GM19238 (cell line): ENCODE data around the gene DAB1.
"Not testable (repeated sequence)": the region's sequence is repeated elsewhere in the genome, so short reads cannot be mapped to it uniquely, and the experiment has no call there.

ENCODE experiments used
- DNase-seq: peaks from one replicate; pipeline ENCODE4 v3.0.0; 2011; ENCODE audit warnings: low spot score; ENCODE audit not compliant: insufficient read length

DAB1 gene

DNA sequence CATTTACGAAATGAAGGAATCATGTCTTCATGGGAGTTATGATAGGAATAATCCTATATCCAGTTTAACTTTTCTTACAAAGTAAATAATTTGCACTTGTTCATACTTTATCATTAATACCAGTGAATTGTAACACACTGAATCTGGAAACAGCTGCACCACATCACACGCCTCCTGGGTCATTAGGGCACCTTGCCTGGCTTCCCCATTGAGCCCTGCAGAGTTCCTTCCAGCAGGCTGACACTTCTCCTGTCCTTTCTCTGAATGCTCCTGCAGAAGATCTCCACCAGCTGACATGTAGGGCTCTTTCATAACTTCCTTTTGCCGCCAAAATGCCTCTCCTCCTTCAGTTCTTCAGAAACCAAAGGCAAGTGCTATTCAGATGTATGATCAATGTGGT lies 201.1 kb downstream of the DAB1 start:
- no peak for DNase-seq

DNA sequence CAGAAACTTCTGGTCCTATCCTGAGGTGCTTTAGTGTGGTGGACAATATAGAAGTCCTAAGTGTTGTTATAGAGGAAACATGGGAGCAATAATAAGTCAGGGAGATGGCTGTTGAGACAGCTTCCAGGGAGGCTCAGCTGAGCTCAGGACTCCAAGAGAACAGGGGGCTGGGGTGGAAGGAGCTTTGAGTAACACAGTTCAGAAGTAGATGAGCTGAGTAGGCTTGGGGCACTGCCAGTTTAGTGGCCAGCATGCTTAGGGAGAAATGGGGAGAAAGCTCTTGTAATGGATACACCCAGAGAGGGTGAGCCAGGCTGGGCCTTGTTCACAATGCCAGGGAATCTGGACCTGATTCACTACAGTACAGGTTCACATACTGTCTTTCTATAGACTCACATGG lies 201.6 kb downstream of the DAB1 start:
- DNase-seq = no peak

DNA sequence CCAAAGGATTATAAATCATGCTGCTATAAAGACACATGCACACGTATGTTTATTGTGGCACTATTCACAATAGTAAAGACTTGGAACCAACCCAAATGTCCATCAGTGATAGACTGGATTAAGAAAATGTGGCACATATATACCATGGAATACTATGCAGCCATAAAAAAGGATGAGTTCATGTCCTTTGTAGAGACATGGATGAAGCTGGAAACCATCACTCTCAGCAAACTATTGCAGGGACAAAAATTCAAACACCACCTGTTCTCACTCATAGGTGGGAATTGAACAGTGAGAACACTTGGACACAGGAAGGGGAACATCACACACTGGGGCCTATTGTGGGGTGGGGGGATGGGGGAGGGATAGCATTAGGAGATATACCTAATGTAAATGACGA lies 203.0 kb downstream of the DAB1 start:
- not testable (repeated sequence) for DNase-seq

DNA sequence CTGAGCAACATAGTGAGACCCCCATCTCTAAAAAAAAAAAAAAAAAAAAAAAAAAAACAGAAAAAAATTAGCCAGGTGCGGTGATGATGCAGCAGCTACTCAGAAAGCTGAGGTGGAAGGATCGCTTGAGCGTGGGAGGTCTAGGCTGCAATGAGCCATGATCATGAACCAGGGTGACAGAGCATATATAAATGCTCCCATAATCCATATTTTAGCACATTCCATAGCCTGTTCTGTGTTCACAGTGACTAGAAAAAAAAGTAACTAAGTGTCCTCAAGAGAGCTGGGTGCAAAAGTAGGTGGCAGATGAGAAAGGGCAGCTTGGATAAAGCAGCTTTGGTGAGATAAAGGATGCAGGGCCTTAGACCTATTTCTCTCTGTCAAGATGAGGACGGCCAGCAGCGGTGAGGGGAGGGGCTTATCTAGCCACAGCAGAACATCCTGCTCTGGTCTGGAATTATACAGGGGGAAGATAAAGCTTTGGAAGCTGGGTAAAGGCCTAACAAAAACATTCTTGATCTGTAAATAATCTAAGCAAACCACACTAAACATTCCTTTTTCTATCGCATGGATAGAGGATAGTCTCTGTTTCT lies 205.3 kb downstream of the DAB1 start:
- no peak for DNase-seq

DNA sequence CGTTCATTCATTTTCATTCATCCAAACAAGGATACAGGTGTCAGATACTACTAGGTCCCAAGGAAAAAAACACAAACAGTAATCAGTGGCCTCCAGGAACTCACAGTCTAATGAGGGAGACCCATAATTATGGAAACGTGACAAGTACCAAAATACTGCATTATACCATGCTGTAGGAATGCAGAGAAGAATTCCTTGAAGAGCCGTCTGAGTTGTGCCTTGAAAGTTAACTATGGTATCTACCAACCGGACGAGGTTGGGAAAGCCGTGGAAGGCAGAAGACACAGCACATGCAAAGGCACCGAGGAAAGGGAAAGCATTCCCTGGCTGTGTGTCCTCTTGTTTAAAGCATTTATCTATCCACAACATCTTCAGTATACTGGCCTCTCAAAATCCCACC lies 206.0 kb downstream of the DAB1 start:
- DNase-seq = no peak

DNA sequence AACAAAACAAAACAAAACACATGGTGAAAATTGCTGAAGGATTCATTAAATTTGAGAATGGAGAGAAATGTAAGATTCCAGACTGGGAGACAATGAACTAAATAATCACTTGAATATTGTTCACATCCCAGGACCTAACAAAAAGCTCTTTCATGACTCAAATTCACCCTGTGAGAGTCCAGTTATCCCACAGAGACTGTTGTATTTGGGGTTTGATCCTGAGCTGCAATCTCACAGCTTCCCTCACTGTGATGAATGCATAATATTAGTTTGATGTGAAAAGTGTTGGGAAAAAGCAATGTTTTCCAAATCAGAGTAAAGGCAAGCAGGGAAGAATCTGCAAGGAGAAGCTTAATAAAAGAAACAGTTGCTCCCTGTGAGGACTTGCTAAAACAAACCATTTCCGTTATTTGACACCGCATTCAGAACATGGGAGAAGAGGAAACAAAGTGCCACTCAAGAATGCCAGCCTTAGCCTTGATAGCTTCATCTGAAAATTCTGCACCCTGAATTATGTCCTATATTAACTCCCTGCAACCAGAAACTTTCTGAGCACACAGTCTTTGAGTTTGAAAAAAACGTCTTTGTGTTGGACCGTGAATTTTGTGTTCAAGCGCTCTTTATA lies 208.8 kb downstream of the DAB1 start:
- no peak for DNase-seq

DNA sequence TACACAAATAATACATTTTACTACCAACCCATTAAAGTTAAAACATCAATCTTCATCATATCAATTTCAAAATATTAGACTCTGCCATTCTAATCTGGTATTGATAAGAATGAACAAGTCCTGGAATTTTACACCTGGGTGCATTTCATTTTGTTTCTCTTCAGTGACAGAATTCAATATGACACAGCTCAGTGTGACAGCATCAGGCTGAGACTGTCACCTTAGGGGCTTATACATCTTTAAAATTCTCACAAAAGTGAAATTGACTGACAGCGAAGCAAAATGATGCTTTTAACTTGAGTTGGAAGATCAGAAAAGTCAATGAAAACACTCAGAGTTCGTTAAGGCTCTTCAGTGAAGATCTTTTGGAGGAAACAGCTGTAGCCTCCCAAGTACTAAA lies 213.0 kb downstream of the DAB1 start:
- no peak for DNase-seq

DNA sequence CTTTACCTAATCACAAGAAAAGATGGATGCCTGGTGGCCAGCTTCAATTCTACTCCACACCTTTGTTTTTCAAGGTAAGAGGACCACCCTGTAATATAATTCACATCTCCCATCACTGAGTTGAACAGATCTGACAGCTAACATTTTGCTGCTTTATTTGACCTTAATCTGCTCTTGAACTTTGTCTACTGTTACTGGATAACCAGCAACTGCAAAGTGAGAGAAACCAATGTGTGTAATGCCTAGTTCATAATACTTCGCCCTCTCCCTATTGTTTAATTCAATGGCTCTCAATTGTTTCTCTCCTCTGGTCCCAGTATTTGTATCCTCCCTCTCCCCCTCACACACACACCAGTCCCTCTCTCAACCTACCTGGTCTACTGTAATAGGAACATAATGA lies 214.4 kb downstream of the DAB1 start:
- no peak for DNase-seq

DNA sequence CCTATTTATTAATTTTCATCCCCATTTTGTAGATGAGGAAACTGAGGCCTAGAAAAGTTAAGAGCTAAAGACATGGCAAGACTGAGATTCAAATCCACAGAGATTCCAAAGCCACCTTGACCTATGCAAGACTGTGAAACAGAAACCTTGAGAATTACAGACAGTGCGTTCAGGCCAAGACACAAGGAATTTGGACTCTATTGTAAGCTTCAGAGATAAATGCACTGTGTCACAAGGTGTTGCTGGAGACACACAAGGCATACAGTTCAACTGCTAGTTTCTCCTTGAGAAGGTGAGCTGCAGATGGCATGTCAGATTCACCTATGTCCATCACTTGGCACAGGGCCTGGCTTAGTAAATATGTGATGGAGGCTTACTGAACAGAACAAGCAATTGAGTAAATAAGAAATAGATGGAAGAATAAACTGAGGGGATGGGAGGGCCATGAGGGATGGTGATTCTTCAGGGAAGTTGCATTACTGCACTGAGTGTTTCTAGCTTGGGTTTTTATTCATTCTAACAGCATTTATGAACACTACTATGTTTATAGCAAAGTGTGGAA lies 215.0 kb downstream of the DAB1 start:
- no peak for DNase-seq

DNA sequence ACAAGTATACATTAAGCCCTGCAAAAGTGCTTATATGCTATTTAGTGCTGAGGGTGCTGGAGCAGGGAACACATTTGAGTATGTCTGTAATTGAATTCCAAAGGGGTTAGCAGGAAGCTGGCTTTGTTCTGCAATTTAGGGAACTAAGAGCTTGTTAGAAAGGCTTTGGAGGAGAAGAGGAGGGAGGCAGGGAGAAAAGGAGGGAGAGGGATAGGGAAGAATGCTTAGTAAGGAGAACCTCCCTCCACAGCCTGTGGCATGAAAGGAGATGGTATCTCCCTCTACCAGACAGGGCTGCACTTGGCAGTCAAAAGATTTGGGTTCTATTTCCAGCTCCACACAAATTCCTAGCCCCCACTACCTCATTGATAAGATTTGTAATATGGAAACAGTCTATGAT lies 217.8 kb downstream of the DAB1 start:
- DNase-seq = no peak

DNA sequence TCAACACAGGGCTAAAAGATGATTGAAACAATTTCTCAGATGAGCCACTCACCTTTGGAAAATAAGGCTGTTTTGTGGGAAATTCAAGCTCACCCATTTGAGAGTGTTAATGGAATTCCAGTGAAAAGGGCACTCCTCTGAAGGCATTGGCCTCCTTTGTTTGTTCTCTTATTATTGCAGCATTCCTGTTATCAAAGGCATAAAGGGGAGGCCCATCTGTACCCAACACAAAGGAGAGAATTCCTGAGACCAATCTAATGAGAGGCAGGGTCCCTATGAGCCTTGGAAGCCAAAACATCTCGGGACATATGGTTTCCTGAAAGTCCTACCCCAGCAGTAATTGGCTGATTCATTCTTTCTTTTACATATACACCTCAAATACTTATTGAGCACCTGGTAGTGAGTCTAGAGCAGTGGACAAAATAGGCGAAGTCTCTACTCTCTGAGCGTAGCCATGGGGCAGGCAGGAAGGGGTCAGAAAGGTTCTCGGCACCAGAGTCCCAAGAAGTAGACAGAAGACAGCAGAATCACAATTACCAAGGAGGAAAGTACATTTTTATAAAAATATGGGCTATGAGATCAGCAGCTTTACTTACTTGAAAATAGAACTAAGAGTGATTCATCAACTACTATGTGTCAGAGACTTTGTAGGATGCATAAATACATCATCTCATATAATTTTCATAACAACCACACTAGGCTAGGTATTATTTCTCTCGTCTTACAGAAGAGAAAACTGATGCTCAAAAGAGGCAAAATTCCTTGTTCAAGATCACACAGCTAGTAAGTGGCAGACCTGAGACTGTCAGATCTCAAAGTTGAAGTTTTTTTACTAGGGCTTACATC lies 218.7 kb downstream of the DAB1 start:
- DNase-seq = no peak

DNA sequence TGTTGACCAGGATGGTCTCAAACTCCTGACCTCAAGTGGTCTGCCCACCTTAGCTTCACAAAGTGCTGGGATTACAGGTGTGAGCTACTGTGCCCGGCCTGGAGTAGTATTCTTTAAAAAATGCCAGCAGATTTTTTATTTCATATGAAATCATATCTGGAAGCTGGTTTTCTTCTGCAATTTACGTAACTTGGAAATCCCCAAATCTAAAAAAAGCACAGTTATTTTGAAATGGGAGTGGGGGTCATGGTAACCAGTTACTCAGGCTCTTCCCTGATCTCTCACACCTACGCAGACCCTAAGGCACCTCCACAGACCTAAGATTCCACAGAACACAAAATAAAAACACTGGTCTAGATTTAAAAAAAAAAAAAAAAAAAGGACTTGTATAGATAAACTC lies 219.8 kb downstream of the DAB1 start:
- DNase-seq = no peak

DNA sequence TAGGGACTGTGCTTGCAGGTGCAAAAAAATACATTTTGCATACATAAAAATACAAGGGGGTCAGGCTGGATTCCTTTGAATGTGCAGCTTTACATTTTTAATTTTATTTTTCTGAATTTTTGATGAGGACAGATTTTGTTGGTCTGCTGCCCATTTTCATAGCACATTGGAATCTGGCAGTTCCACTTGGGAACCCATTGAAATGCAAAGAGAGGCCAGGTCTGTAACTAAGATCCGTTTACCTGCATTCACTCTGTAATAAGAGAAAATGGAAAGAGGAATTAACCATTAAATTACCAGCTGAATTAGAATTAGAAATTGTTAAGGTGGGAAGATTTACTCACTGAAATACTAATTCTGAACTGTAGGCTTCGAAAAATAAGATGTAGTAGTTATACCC lies 221.6 kb downstream of the DAB1 start:
- no peak for DNase-seq

DNA sequence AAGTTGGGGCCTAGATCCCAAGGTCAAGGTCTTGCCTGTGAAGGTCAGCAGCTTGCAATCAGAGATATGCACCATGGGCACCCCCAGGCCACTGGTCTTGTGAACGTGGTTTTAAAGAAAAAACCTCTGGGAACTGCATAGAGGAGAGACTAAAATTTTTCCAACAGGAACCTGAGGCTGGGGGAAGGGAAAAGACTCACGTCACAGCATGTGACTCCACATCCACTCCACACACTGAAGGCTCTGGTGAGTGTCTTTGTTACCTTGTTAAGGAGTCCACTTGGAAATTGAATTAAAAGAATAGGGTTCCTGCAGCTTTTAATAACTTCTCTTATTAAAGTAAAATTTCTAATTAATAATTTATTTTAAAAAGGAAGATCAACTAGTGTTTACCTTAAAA lies 224.9 kb downstream of the DAB1 start:
- DNase-seq = no peak

DNA sequence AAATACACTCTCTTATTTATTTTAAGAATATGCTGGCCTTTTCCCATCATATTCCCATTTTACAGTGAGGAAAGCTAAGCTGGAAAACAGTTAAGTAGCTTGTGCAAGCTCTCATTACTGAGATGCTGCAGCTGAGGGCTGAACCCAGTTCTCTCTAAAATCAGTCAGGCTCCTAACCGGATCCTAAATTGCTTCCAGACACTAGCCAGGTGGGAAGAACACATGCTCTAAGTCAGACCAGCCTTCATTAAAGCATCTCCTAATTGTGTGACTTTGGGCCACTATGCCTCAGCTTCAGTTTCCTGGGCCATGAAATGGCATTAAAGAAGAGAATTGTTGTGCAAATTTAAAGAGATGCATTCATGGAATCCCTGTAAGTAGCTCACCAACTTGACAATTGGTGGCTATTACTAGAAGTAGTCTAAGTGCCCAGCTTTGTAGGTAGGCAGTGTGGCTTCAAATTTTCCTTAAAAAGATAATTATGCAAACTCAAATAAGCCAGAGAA lies 228.4 kb downstream of the DAB1 start:
- DNase-seq = no peak

DNA sequence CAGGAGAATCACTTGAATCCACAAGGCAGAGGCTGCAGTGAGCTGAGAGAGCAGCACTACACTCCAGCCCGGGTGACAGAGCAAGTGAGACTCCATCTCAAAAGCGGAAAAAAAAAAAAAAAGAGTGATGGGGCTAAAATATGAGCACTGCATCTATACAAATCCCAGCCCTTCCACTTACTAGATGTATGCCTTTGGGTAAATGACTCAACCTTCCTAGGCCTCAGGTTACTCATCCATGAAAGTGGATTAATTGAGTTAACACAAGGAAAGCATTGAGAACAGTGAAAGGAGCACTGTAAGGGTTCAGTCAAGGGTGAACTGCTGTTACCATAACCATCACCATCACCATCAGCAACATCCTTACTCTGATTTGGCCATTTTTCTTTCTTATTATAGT lies 231.6 kb downstream of the DAB1 start:
- no peak for DNase-seq

DNA sequence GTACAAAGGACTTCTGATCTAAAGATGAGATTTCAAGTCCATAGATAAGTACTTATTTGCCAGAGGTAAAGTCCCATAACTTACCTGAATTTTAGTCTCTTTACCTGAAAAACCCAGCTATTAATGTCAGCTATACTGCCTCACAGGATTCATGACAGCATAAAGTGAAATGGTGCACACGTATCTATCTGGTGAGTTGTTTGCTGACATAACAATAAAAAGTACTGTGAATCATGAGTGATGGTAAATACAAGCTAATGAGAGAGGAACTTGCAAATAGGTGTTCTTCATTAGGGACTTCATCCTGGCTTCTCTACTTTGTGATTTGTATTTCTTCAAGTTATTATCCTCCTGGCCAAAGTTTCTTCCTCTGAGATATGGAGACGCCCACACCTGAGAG lies 233.0 kb downstream of the DAB1 start:
- DNase-seq = no peak

DNA sequence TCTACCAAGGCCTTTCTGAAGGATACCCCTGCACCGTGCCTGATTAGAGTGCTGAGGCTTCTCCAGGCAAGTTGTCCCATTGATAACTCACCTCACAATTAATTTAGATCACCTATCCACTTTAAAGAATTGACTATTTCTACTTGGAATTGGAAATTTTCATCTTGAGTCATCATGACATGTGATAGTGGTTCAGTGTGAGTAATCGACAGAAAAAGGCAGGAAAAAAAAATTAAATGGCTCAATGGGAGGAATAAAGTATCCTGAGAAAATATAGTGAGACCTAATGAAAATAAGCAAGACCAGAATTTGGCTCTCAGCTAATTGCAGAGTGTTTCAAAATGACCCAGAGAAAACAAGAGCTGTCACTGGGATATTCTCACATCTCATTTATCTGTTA lies 235.7 kb downstream of the DAB1 start:
- DNase-seq = no peak

DNA sequence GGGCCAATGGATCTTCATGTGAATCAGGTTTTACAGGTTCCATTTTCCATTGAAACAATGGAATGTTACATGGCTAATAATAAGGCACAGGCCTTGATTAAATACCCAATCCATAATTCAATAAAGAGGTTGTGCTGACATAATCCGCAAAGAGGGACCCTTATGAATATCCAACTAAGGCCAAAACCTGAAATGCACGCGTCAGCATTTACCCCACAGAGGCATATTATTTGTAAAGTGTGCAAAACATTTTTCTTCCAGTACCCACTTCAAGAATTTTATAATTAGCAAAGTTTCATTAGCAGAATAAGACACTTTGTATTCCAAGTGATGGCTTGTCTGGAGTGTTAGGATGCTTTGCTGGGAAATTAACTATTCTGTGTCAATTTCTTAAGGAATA lies 237.4 kb downstream of the DAB1 start:
- no peak for DNase-seq

DNA sequence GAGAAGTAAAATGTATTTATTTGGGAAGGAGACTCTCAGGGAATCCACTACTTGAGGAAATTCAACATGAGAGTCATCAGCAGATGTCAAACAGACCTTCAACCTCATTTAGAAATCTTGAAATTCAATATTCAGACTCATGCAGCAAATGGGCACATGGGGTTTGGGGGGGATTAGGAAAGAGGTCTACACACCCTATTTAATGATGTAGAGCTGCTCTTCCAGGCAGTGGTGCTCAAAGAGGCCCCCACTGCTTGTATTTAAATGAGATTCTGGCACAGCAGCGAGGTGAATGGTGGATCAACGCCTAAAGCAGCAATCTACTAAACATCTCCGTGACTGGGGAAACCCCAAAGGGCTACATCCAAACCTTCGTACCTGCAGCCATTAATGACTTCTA lies 244.9 kb downstream of the DAB1 start:
- DNase-seq = no peak

DNA sequence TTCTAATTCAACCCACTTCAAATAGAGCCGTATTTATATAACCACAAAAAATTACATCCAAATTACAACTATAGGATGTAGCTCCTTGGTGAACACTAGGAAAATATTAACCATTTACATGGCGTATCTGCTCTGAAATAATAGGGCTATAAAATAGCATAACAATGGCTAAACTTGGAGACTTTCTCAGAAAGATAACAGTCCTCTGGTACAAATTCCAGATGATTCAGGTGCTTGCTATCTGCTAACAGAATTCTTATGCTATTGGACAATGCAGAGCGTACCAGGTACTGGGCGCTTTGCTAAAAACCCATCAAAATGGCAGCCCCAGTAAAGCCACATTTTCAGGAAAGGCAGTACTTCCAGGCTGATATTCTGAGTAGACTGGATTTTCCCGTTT lies 248.4 kb downstream of the DAB1 start:
- DNase-seq = no peak

DNA sequence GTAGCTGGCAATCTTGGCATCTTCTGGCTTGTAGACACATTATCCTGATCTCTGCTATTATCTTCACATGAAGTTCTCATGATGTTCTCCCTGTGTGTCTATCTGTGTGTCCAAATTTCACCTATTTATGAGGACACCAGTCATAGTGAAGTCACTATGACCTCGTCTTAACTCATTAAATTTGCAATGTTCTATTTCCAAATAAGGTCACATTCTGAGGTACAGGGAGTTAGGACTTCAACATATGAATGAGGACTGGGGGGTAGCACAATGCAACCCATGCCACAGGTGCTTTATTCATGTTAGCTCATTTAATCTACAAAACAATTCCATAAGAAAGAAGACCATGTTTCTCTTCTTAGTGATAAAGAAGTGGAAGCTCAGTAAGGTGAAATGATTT lies 251.8 kb downstream of the DAB1 start:
- DNase-seq = no peak
